Fibroblast of the aortic adventitia (primary cell): ENCODE measurements around the gene SNAP47. TPM values are rescaled to one million over a fixed set of nuclear protein-coding genes. Genes with fewer than 3 reads are reported as not detected.

ENCODE experiments used
- DNase-seq: peaks from one replicate; pipeline ENCODE4 v3.0.0-alpha.2; 2010; ENCODE audit warnings: low read depth
- H3K4me3 ChIP-seq: 2 replicates; pipeline ENCODE4 v1.5.1; 2011; ENCODE audit warnings: low read depth, mild to moderate bottlenecking, control low read depth, low read length, moderate library complexity
- CTCF ChIP-seq: IDR thresholded peaks from 2 replicates; pipeline ENCODE4 v1.5.1; 2011; ENCODE audit warnings: mild to moderate bottlenecking, low read length, control low read depth, inconsistent platforms; ENCODE audit not compliant: insufficient read depth
- total RNA-seq: library from RNA; depleted of rRNA; stranded (reverse); fragments of >200 nt; gene quantifications from 2 replicates; pipeline ENCODE4 v1.2.3, GENCODE V29; 2012; ENCODE audit warnings: low replicate concordance

Gene SNAP47
- total RNA-seq, 1 donor: 35.9 TPM

GRCh38 chr1:227736814-227737432 is 1.7 kb downstream of the SNAP47 start:
- no peak for DNase-seq

GRCh38 chr1:227738820-227739219 is 3.6 kb downstream of the SNAP47 start:
- no peak overlapping the region for H3K4me3 ChIP-seq
- no peak for TF ChIP-seq CTCF
- no peak for DNase-seq

More at GRCh38 chr1:227736814-227737432, 1.7 kb downstream of the SNAP47 start:
- H3K4me3 ChIP-seq: no peak overlapping the region
- TF ChIP-seq CTCF: no peak

GRCh38 chr1:227739636-227740035 is 4.4 kb downstream of the SNAP47 start:
- H3K4me3 ChIP-seq: no peak overlapping the region
- TF ChIP-seq CTCF: no peak
- no peak for DNase-seq

GRCh38 chr1:227740401-227740960 is 5.2 kb downstream of the SNAP47 start:
- no peak overlapping the region for H3K4me3 ChIP-seq
- TF ChIP-seq CTCF: no peak
- no peak for DNase-seq

- no peak for TF ChIP-seq CTCF
- H3K4me3 ChIP-seq: no peak overlapping the region
- DNase-seq: no peak
These were observed 6.1 kb downstream of the SNAP47 start for GRCh38 chr1:227741166-227741870.

- TF ChIP-seq CTCF: no peak
These were observed 7.8 kb downstream of the SNAP47 start for GRCh38 chr1:227742738-227743715.

More at GRCh38 chr1:227742738-227743715, 7.8 kb downstream of the SNAP47 start:
- H3K4me3 ChIP-seq: no peak overlapping the region
- DNase-seq: no peak
